Uterus (tissue), 4 donors: ENCODE results near the gene MAP4K1. TPM values are rescaled to one million over a fixed set of nuclear protein-coding genes. Genes with fewer than 3 reads are reported as not detected.

ENCODE experiments used
- DNase-seq, 2 donors: peaks; one replicate each; pipeline ENCODE4 v3.0.0-alpha.2; 2019 to 2020
- H3K27ac ChIP-seq, 2 donors: fragments of 200-600 bp; sonication (generic); 1 replicate in 1 of 2; 2 replicates in 1 of 2; pipeline ENCODE4 v1.5.1; 2016 to 2018
- H3K27me3 ChIP-seq, 2 donors: fragments of 200-600 bp; sonication (generic); one replicate each; pipeline ENCODE4 v1.5.1; 2018 to 2019; ENCODE audit warnings: control low read depth in 1 of 2
- H3K36me3 ChIP-seq, 2 donors: fragments of 200-600 bp; sonication (generic); one replicate each; pipeline ENCODE4 v1.5.1; 2019; ENCODE audit warnings: control low read depth in 1 of 2
- H3K4me1 ChIP-seq, 2 donors: fragments of 200-600 bp; sonication (generic); one replicate each; pipeline ENCODE4 v1.5.1; 2018 to 2019; ENCODE audit warnings: control low read depth in 1 of 2
- H3K4me3 ChIP-seq, 2 donors: fragments of 200-600 bp; sonication (generic); 1 replicate in 1 of 2; 2 replicates in 1 of 2; pipeline ENCODE4 v1.5.1; 2018 to 2019; ENCODE audit warnings: mild to moderate bottlenecking in 1 of 2
- H3K9me3 ChIP-seq, 2 donors: fragments of 200-600 bp; sonication (generic); one replicate each; pipeline ENCODE4 v1.5.1; 2019; ENCODE audit warnings: control low read depth in 1 of 2
- CTCF ChIP-seq, 4 experiments: fragments of 200-600 bp in 2 of 4; fragments of 450-650 bp in 2 of 4; sonication (generic) in 2 of 4; IDR thresholded peaks; one replicate each; pipeline ENCODE4 v1.5.1; 2016 to 2019; ENCODE audit warnings: antibody characterized with exemption in 4 of 4, mild to moderate bottlenecking in 2 of 4, moderate library complexity in 1 of 4
- POLR2A ChIP-seq, 2 donors: fragments of 450-650 bp; IDR thresholded peaks; one replicate each; pipeline ENCODE4 v1.6.1; 2016; ENCODE audit warnings: antibody characterized with exemption in 2 of 2, mild to moderate bottlenecking in 1 of 2, moderate library complexity in 1 of 2
- intact Hi-C: fragments of 100-400 bp; cut with DNase I; formaldehyde crosslinking; loops from one replicate; pipeline ENCODE4 v1.15.1; 2023; ENCODE audit warnings: low total_unique reads
- total RNA-seq, 4 donors: library from RNA; depleted of rRNA in 3 of 4; stranded (reverse); fragments of >200 nt in 3 of 4; gene quantifications; one replicate each; pipeline versions ENCODE4 v1.1.0 to v1.2.4, GENCODE V29; 2014 to 2023
- donor health status: DM: yes; HTN: yes; CAD: no.

The MAP4K1 gene
- total RNA-seq, 4 donors from 2014 or later: 0.55 to 4.5 (median 3.6) TPM; not detected in 1

DNA sequence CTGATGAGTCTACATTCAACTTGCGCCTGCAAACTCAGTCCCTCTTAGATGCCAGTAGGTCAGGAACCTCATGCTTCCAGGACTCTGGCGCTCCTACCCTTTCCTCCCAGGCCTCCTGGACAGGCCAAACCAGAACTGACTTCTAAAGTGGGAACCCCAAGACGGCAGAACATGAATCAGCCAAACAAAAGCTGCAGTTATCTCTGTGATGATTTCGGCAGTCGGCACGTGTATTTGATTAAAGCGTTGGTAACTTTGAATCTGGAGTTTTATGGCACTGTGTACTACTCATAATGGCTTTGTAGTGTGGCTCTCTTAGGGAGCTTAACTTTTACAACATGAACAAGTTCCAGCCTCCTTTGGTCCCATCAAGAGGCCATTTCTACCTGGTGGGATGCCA is 43.4 kb upstream of the MAP4K1 start:
- H3K27ac ChIP-seq: peak overlapping the region; percentile 98
- no peaks in the 10 kb centered on the region for H3K36me3 ChIP-seq
- no peak for DNase-seq
- no peaks in the 10 kb centered on the region for H3K9me3 ChIP-seq
- no peaks in the 10 kb centered on the region for H3K27me3 ChIP-seq
- TF ChIP-seq POLR2A (IDR thresholded peaks at IDR 0.05) (no peak), CTCF (IDR thresholded peaks at IDR 0.05) (no peak)
- H3K4me1 ChIP-seq: peaks cover 41 to 76% of the 10 kb centered on the region in 2 donors
- no peak overlapping the region for H3K4me3 ChIP-seq
- intact Hi-C loops: no loop called here

- H3K4me3 ChIP-seq: no peak overlapping the region
- H3K4me1 ChIP-seq: peaks cover 41 to 75% of the 10 kb centered on the region in 2 donors
- TF ChIP-seq CTCF (IDR thresholded peaks at IDR 0.05) (no peak), POLR2A (IDR thresholded peaks at IDR 0.05) (no peak)
- no peaks in the 10 kb centered on the region for H3K27me3 ChIP-seq
- no peak for DNase-seq
- H3K27ac ChIP-seq: peak overlapping the region; percentile 98
- intact Hi-C loops: no loop called here
- no peaks in the 10 kb centered on the region for H3K36me3 ChIP-seq
- H3K9me3 ChIP-seq: no peaks in the 10 kb centered on the region
Observed at GRCh38 chr19:38660724-38661123, 43.0 kb upstream of the MAP4K1 start.

DNA sequence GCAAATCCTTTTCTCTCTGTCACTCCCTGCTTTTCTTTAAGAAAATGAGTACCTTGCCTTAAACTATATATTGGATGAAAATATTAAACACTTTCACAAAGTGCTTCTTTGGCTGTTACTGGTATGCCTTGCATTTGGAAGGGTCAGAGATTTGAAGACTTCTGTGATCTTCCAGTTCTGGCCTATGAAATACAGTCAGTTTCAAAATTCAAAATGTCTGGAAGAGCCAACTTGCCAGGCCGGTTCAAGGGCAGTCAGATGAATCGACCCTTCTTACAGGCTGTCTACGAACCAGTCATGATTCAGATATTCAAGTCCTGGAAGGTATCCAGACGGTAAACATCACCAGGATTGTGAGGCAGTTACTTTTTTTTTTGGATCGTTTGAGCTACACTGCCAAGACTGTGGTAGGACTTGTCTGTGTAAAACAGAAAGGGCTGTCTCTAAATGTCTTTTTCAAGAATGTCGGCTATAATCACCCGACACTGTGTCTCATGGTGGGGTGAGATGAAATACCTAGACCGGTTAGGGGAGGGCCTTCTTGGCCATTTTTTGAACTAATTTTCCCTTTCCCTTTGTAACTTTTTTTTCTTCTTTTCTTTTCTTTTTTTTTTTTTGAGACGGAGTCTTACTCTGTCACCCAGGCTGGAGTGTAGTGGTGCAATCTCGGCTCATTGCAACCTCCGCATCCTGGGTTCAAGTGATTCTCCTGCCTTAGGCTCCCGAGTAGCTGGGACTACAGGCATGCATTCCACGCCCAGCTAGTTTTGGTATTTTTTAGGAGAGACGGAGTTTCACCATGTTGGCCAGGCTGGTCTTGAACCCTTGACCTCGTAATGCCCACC is 40.9 kb upstream of the MAP4K1 start:
- H3K27me3 ChIP-seq: no peaks in the 10 kb centered on the region
- no peaks in the 10 kb centered on the region for H3K9me3 ChIP-seq
- peaks cover 26 to 67% of the 10 kb centered on the region in 2 donors for H3K4me1 ChIP-seq
- H3K36me3 ChIP-seq: no peaks in the 10 kb centered on the region
- peak overlapping the region in 1 of 2 donors; percentile 23 for H3K4me3 ChIP-seq
- intact Hi-C loops: no loop called here
- H3K27ac ChIP-seq: peak overlapping the region; percentile 98
- TF ChIP-seq POLR2A (IDR thresholded peaks at IDR 0.05): peak; percentile 36 to 49
- no peak for TF ChIP-seq CTCF (IDR thresholded peaks at IDR 0.05)
- peak in 1 of 2 donors; percentile 81 for DNase-seq

GRCh38 chr19:38657633-38658222 is 40.0 kb upstream of the MAP4K1 start:
- TF ChIP-seq POLR2A (IDR thresholded peaks at IDR 0.05): no peak
- TF ChIP-seq CTCF (IDR thresholded peaks at IDR 0.05): no peak
- no peak for DNase-seq
- no peaks in the 10 kb centered on the region for H3K36me3 ChIP-seq
- H3K9me3 ChIP-seq: no peaks in the 10 kb centered on the region
- H3K27me3 ChIP-seq: no peaks in the 10 kb centered on the region
- peak overlapping the region; percentile 98 for H3K27ac ChIP-seq
- peaks cover 20 to 58% of the 10 kb centered on the region in 2 donors for H3K4me1 ChIP-seq
- no peak overlapping the region for H3K4me3 ChIP-seq
- intact Hi-C loops: no loop called here
